Camera-type eye (tissue), 1 donor: ENCODE data around the gene OR10K1. TPM values are rescaled to one million over a fixed set of nuclear protein-coding genes. Genes with fewer than 3 reads are reported as not detected.

ENCODE experiments used
- total RNA-seq: library from RNA; depleted of rRNA; stranded (reverse); fragments of >200 nt; gene quantifications from one replicate; pipeline ENCODE4 v1.2.3, GENCODE V29; 2014

Gene OR10K1
- total RNA-seq = not detected

GRCh38 chr1:158461534-158461933, at the start of gene OR10K1:
Gene OR10K1 (plus strand): TSS chr1:158461834. CDS start chr1:158465562, 3,728 bp downstream.

GRCh38 chr1:158426137-158426536, 35.5 kb upstream of the OR10K1 start, which contains the start of gene OR10K2:
Gene OR10K2 (minus strand): TSS chr1:158426237. CDS start chr1:158420866, 5,371 bp downstream.

GRCh38 chr1:158471920-158472319, 10.3 kb downstream of the OR10K1 start, which contains the start of gene OR10R2:
Gene OR10R2 (plus strand): TSS chr1:158472220. CDS start chr1:158472326, 106 bp downstream.

Other genes with a start within 250 kb of the OR10K1 start
- not detected for gene CD1A, start 207.4 kb upstream of the OR10K1 start, total RNA-seq
- 1.4 TPM for gene CD1C, start 171.9 kb upstream of the OR10K1 start, total RNA-seq
- not detected for gene CD1B, start 130.3 kb upstream of the OR10K1 start, total RNA-seq
- not detected for gene CD1E, start 107.9 kb upstream of the OR10K1 start, total RNA-seq
- gene OR10T2, start 62.4 kb upstream of the OR10K1 start, total RNA-seq = not detected
- not detected for gene OR10K2, start 35.6 kb upstream of the OR10K1 start, total RNA-seq
- 0.44 TPM for gene OR10R2, start 10.4 kb downstream of the OR10K1 start, total RNA-seq
- gene OR6Y1, start 92.6 kb downstream of the OR10K1 start, total RNA-seq = not detected
- not detected for gene OR6P1, start 108.7 kb downstream of the OR10K1 start, total RNA-seq
- gene OR10X1, start 118.1 kb downstream of the OR10K1 start, total RNA-seq = not detected
- gene OR10Z1, start 143.4 kb downstream of the OR10K1 start, total RNA-seq = not detected
- gene SPTA1, start 224.9 kb downstream of the OR10K1 start, total RNA-seq = 12.0 TPM
- gene OR6K2, start 238.8 kb downstream of the OR10K1 start, total RNA-seq = not detected